Smooth muscle cell (in vitro differentiated cells): ENCODE measurements around the gene PPME1. TPM values are rescaled to one million over a fixed set of nuclear protein-coding genes. Genes with fewer than 3 reads are reported as not detected.

Experiments
- DNase-seq: peaks from one replicate; lab custom pipeline; 2025; ENCODE audit not compliant: unreplicated experiment; lab: John Stamatoyannopoulos, UW
- H2AFZ ChIP-seq: fragments of 200-600 bp; sonication (generic); 2 replicates; pipeline ENCODE4 v1.6.0; 2016; ENCODE audit warnings: antibody characterized with exemption, low read depth, mild to moderate bottlenecking
- H3F3A ChIP-seq: fragments of 200-600 bp; sonication (generic); 2 replicates; pipeline ENCODE4 v1.6.0; 2017; ENCODE audit warnings: antibody characterized with exemption, low read depth
- H3K27ac ChIP-seq: fragments of 200-600 bp; sonication (generic); 2 replicates; pipeline ENCODE4 v1.5.1; 2016; ENCODE audit warnings: low read depth, mild to moderate bottlenecking
- H3K27me3 ChIP-seq: fragments of 200-600 bp; sonication (generic); 2 replicates; pipeline ENCODE4 v1.6.1; 2016; ENCODE audit warnings: low read depth, mild to moderate bottlenecking
- H3K36me3 ChIP-seq: fragments of 200-600 bp; sonication (generic); 2 replicates; pipeline ENCODE4 v1.5.1; 2016; ENCODE audit warnings: low read depth
- H3K4me1 ChIP-seq: fragments of 200-600 bp; sonication (generic); 2 replicates; pipeline ENCODE4 v1.5.1; 2016; ENCODE audit warnings: low read depth
- H3K4me2 ChIP-seq: fragments of 200-600 bp; sonication (generic); 2 replicates; pipeline ENCODE4 v1.6.0; 2016; ENCODE audit warnings: mild to moderate bottlenecking
- H3K4me3 ChIP-seq: fragments of 200-600 bp; sonication (generic); 2 replicates; pipeline ENCODE4 v1.5.1; 2016; ENCODE audit warnings: mild to moderate bottlenecking
- H3K79me2 ChIP-seq: fragments of 200-600 bp; sonication (generic); 2 replicates; pipeline ENCODE4 v1.6.0; 2016; ENCODE audit warnings: low read depth, mild to moderate bottlenecking
- H3K9ac ChIP-seq: fragments of 200-600 bp; sonication (generic); 2 replicates; pipeline ENCODE4 v1.6.0; 2016; ENCODE audit warnings: low read depth
- H3K9me3 ChIP-seq: fragments of 200-600 bp; sonication (generic); replicated peaks from 2 replicates; pipeline ENCODE4 v1.5.1; 2016; ENCODE audit warnings: low read depth
- H4K20me1 ChIP-seq: fragments of 200-600 bp; sonication (generic); 2 replicates; pipeline ENCODE4 v1.6.0; 2016; ENCODE audit warnings: low read depth
- WGBS: methylation state at CpG from one replicate; pipeline ENCODE4 v1.1.7; 2016; ENCODE audit warnings: low lambda C conversion rate; 5-methylcytosine and 5-hydroxymethylcytosine counted together
- polyA plus RNA-seq: library from polyadenylated mRNA; unstranded; fragments of >200 nt; fragmentation: Nextera tagmentation; extraction: Ambion mirVana; gene quantifications from 2 replicates; pipeline ENCODE4 v1.2.1, GENCODE V29; 2016
- total RNA-seq: library from RNA; depleted of rRNA; stranded (reverse); fragments of >200 nt; gene quantifications from 2 replicates; pipeline ENCODE4 v1.2.3, GENCODE V29; 2014
- TF ChIP-seq, protein P1 (sequence below): fragments of 200-600 bp; sonication (generic); IDR thresholded peaks from 2 replicates; pipeline ENCODE4 v1.5.1; 2017; ENCODE audit warnings: borderline replicate concordance, mild to moderate bottlenecking, antibody characterized with exemption; ENCODE audit not compliant: insufficient read depth, poor library complexity, severe bottlenecking

PPME1 gene
- total and polyA plus RNA-seq, 2 experiments from 2014 or later = 67.1 to 69.1 TPM

DNA sequence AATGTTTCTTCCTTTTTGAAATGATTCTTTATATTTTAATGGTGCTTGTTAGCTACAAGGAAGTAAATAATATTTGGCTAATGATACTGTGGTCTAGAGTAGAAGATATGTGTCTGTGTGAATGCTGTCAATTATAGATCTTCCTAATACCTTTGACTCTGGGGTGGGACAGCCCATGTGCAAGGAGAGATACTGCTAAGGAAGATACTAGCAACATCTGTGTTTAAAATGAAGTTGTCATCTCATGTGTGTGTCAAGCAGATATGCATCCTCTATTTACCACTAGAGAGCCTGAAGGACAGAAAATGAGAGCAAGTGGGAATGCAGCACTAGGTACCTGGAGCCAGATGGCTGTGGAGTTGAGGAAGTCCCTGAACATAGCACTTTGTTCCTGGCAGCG, 34.1 kb downstream of the PPME1 start:
- Histone ChIP-seq H3K4me1 (no peaks in the 10 kb centered on the region), H3K27ac (no peak overlapping the region), H3K4me2 (no peak overlapping the region), H3K9me3 (no peaks in the 10 kb centered on the region), H3K79me2 (peaks cover 9% of the 10 kb centered on the region), H3K4me3 (no peak overlapping the region), H3K27me3 (no peaks in the 10 kb centered on the region), H2AFZ (no peak overlapping the region), H3K36me3 (peaks cover 15% of the 10 kb centered on the region), H3K9ac (no peak overlapping the region), H3F3A (no peaks in the 10 kb centered on the region), H4K20me1 (peaks cover 20% of the 10 kb centered on the region)
- TF ChIP-seq, protein P1, sequence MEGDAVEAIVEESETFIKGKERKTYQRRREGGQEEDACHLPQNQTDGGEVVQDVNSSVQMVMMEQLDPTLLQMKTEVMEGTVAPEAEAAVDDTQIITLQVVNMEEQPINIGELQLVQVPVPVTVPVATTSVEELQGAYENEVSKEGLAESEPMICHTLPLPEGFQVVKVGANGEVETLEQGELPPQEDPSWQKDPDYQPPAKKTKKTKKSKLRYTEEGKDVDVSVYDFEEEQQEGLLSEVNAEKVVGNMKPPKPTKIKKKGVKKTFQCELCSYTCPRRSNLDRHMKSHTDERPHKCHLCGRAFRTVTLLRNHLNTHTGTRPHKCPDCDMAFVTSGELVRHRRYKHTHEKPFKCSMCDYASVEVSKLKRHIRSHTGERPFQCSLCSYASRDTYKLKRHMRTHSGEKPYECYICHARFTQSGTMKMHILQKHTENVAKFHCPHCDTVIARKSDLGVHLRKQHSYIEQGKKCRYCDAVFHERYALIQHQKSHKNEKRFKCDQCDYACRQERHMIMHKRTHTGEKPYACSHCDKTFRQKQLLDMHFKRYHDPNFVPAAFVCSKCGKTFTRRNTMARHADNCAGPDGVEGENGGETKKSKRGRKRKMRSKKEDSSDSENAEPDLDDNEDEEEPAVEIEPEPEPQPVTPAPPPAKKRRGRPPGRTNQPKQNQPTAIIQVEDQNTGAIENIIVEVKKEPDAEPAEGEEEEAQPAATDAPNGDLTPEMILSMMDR = no peak
- no peak for DNase-seq
- 100% methylated on average over 1 of the region's 1 CpG for WGBS

DNA sequence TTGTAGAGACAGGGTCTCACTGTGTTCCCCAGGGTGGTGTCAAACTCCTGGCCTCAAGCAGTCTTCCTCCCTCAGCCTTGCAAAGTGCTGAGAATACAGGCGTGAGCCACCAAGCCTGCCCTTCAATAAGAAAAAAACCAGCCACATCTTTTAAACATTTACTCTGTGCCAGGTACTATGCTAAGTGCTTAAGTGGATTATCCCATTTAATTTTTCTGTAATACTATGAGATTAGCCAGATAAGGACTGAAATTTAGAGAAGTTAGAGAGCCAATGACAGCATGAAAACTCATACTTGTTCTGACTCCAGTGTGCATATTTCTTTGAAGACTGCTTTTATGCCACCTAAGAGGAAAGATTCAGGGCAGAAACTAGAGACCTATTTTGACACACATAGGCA, 35.7 kb downstream of the PPME1 start:
- Histone ChIP-seq H3K27ac (no peak overlapping the region), H3K4me1 (no peaks in the 10 kb centered on the region), H3K9me3 (no peaks in the 10 kb centered on the region), H3K36me3 (peaks cover 20% of the 10 kb centered on the region), H4K20me1 (peaks cover 16% of the 10 kb centered on the region), H2AFZ (no peak overlapping the region), H3K9ac (no peak overlapping the region), H3F3A (no peaks in the 10 kb centered on the region), H3K79me2 (peaks cover 9% of the 10 kb centered on the region), H3K4me3 (no peak overlapping the region), H3K27me3 (no peaks in the 10 kb centered on the region), H3K4me2 (no peak overlapping the region)
- DNase-seq = no peak
- WGBS = 100% methylated on average over 1 of the region's 1 CpG
- TF ChIP-seq, protein P1 = no peak

DNA sequence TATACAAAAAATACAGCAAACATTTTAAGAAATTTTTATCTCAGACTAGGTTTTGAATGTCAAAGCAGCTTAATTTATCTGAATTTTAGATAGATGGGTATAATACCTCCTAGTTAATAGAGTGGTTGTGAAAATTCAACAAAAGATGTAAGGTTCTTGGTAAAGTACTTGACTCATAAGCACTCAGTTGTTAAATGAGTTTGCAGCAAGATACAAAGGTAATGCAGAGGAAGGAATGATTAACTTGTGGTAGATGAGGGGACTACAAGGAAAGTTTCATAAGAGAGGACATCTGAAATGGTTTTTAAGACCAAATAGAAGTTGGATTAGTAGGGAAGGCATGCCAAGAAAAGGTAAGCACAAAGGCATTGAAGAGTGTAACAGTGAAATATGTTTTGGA, 37.4 kb downstream of the PPME1 start:
- H3K79me2 ChIP-seq = no peaks in the 10 kb centered on the region
- no peaks in the 10 kb centered on the region for H3K4me1 ChIP-seq
- H3K9me3 ChIP-seq = no peaks in the 10 kb centered on the region
- TF ChIP-seq, protein P1 = no peak
- peaks cover 24% of the 10 kb centered on the region for H3K36me3 ChIP-seq
- H3K27me3 ChIP-seq = no peaks in the 10 kb centered on the region
- H2AFZ ChIP-seq = no peak overlapping the region
- H3K4me2 ChIP-seq = no peak overlapping the region
- H3K4me3 ChIP-seq = no peak overlapping the region
- H3K27ac ChIP-seq = no peak overlapping the region
- H4K20me1 ChIP-seq = peaks cover 9% of the 10 kb centered on the region
- DNase-seq = no peak
- no peaks in the 10 kb centered on the region for H3F3A ChIP-seq
- no peak overlapping the region for H3K9ac ChIP-seq

DNA sequence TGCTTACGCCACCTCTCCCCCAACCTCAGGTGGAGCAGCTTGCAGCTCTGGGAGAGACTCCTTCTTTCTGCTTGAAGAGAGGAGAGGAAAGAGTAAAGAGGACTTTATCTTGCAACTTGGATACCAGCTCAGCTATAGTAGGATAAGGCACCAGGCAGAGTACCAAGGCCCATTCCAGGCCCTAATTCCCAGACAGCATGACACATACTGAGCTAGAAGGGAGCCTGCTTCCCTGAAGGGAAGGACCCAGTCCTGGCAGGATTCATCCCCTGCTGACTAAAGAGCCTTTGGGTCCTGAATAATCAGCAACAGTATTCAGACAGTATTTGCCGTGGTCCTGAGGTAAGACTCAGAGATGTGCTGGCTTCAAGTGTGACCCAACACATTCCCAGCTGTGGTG, 41.4 kb downstream of the PPME1 start:
- no peaks in the 10 kb centered on the region for H3K4me1 ChIP-seq
- no peaks in the 10 kb centered on the region for H4K20me1 ChIP-seq
- no peaks in the 10 kb centered on the region for H3K9me3 ChIP-seq
- H3K4me2 ChIP-seq = no peak overlapping the region
- H2AFZ ChIP-seq = no peak overlapping the region
- H3K4me3 ChIP-seq = no peak overlapping the region
- TF ChIP-seq, protein P1 = no peak
- no peak for DNase-seq
- 94% methylated on average over 2 of the region's 2 CpGs for WGBS
- H3K27ac ChIP-seq = no peak overlapping the region
- peaks cover 29% of the 10 kb centered on the region for H3K36me3 ChIP-seq
- H3K79me2 ChIP-seq = no peaks in the 10 kb centered on the region
- H3K27me3 ChIP-seq = no peaks in the 10 kb centered on the region
- no peak overlapping the region for H3K9ac ChIP-seq
- no peaks in the 10 kb centered on the region for H3F3A ChIP-seq
